NT2/D1 (cell line): ENCODE results near the gene GBA3.

ENCODE experiments used
- SUZ12 ChIP-seq: IDR thresholded peaks from 2 replicates; pipeline ENCODE4 v1.6.1; 2011; ENCODE audit not compliant: insufficient read length, insufficient read depth; ENCODE audit errors: extremely low read depth
- ZNF274 ChIP-seq: IDR thresholded peaks from 2 replicates; pipeline ENCODE4 v1.6.1; 2011; ENCODE audit warnings: mild to moderate bottlenecking, low read depth, low read length

DNA sequence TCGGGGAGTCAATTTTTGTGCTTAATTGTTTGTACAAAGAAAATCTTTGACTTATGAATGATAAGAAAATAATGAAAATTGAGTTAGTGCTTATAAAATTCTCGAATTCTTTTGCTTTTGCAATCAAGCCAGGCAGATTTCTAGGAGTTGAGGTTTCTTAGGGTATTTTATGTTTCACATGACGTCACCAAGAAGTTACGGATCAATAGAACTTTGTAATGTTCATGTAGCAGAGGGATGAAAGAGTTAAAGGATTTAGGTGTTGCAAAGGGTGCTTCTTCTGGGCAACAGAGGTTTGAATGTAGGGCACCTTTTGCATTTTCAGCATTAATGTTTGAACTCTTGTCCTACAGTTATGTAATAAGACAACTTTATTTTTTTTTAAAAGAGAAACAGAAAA, 19.4 kb downstream of the GBA3 start:
- TF ChIP-seq SUZ12 = no peak
- TF ChIP-seq ZNF274 = no peak
